HG02642 (cell line): Measurements from ENCODE around the gene DIAPH3.
"Not testable (repeated sequence)": the region's sequence is repeated elsewhere in the genome, so short reads cannot be mapped to it uniquely, and the experiment has no call there.

ENCODE experiments used
- ATAC-seq: cut with Tn5 transposase; IDR thresholded peaks from one replicate; pipeline ENCODE4 v1.9.1; 2021; ENCODE audit warnings: mild to moderate bottlenecking; ENCODE audit not compliant: unreplicated experiment, poor library complexity

The DIAPH3 gene

GRCh38 chr13:60040668-60041067 lies 123.1 kb downstream of the DIAPH3 start:
- ATAC-seq = not testable (repeated sequence)

- ATAC-seq = no peak
These were observed 127.9 kb downstream of the DIAPH3 start for GRCh38 chr13:60035874-60036273.

- ATAC-seq = no peak
These were observed 130.9 kb downstream of the DIAPH3 start for GRCh38 chr13:60032851-60033250.

DNA sequence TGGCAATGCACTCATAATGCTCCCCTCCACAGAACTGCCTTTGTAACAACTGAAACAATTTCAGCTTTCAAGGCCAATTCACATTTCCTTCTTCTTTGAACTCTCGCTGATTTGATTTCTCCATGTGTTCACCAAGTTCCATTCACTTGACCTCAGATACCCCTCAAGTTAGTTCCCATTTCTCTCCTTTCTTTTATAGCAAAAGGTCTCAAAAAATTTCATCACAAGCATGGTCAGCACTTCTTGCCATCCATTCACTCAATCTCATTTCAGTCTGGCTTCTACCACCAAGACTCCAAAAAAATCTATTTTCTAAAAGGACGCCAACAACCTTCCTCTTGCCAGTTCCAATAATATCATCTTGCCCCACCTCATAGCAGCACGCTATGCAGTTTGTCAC lies 135.7 kb downstream of the DIAPH3 start:
- no peak for ATAC-seq

- no peak for ATAC-seq
These were observed 137.4 kb downstream of the DIAPH3 start for GRCh38 chr13:60026286-60026685.

GRCh38 chr13:60020288-60020687 lies 143.4 kb downstream of the DIAPH3 start:
- no peak for ATAC-seq

DNA sequence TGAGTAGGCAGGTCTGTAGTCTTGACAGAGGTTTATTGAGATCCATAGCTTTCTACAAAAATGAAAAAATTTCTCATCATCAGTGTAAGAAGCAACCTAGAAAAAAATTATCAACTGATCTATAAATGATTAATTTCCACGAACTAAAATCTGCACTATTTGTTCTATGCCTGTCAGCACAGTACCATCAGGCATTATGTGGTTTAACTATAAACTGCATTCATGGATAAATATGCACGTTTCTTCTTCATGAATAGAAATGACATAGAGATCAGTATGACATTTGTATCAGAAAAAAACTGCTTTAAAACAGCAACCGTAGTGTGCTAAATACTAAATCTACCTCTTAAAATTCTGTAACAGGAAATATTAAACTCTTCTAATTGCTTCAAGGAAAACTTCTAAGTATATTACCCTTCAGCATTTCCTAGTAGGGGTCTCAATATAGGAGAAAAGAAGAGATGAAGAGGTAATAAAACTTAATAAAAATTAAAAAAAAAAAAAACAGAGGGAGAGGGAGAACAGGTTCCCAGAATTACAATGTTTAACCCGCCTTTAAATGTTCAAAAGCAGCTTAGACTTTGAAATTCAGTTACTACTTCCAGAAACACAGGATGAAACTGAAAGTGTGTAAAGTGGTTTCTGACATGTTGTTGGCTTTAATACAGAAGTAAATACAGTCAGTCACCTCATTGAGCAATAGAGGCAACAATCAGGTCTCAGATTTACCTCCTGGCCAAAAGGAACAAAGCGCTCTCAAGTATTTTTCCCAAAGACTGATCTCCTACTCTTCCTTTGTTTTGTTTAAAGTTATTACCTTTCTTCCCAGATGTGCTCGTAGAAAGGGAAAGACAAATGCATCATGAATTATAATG lies 144.4 kb downstream of the DIAPH3 start:
- peak; percentile 76 for ATAC-seq

DNA sequence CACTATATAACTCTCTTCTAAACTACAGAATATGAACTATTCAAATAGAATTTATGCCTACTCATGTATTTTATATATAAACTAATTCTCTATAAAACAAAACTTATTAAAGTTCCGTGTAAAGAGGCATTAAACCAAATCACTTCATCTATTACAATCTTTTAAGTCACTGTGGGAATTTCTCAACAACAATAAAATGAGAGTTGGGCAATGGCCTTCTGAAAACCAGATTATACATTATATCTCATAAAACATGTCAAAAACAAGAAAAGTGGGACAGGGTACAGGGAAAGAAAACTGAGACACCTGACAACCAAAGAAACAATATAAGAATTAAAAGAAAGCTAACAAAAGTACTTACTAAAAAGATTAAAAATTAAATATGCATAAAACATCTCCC lies 145.2 kb downstream of the DIAPH3 start:
- no peak for ATAC-seq

DNA sequence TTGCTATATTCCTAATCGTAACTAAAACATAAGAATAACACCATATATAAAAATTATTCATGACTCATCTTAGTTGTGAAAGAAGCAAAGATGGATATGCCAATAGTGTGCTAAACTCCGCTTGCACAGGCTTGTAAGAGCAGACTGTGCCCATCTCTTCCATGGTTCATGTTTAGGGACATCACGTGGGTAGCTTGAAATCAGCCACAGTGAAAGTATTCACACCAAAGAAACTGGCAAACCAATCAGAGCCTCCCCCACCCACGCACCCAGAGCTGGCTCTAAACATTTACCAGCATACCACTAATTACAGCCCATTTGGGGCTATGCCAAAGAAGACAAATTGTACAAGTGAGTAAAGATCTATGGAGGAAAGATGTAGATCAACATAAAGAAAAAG lies 147.5 kb downstream of the DIAPH3 start:
- ATAC-seq = no peak

- no peak for ATAC-seq
These were observed 150.6 kb downstream of the DIAPH3 start for GRCh38 chr13:60013166-60013565.

- no peak for ATAC-seq
These were observed 151.2 kb downstream of the DIAPH3 start for GRCh38 chr13:60012488-60012887.

DNA sequence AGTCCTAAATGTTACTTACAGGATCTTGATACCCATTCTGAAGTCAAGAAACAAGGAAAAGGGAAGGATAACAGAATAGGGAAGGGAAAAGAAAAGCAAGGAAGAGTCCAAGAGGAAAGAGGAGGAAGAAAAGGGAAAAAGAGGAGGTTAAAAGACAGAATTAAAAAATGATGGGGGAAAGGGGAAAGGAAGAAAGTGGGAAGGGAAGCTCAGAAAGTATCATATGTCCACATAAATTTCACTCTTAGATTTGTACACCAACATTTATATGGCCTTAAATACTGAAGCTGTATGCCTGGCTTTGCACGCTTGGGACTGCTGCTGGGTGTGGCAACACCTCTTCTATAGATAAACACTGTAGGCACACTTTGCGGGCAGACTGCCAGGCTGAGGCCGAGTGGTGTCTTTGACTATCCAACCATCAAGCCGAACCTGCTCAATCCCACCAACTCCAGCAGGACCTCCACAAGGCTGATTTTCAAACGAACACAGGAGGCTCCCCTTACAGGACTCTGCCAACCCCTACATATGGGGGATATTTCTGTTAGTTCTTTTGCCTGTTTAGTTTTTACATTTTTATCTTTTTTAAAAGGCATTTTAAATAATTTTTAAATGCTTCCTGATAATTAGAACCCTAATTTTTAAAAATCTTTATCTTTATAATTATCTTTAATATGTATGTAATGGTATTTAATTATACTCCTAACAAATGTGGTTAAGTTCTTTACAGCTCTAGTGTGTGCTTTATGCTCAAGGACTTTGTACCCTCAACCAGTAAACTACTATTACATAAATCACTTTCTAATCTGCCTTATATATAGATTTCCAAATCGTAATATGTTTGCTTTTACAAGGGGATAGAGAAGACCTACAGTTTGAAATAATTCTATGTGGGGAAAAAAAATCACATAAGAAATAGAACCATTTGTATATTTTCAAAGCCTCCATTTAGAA lies 154.2 kb downstream of the DIAPH3 start:
- no peak for ATAC-seq

DNA sequence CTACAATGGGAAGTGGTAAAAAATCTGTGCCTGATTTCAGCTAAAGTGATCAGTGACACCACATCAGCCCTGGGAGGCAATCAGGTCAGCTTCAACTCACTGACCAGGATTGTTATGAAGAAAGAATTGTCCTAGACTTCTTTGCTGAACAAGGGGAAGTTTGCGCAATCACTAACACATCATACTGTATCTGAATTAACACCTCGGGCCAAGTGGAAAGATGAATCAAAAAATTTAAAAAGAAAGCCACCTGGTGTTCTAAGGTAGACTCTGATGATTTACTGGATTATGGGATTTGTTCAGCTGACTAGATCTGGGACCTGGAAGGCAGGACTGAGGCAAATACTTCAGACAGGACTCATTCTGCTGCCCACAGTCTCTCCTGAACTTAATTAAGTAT lies 161.8 kb downstream of the DIAPH3 start:
- no peak for ATAC-seq

GRCh38 chr13:60000976-60001375 lies 162.8 kb downstream of the DIAPH3 start:
- no peak for ATAC-seq

GRCh38 chr13:60000081-60000480 lies 163.6 kb downstream of the DIAPH3 start:
- ATAC-seq = no peak

- no peak for ATAC-seq
These were observed 165.8 kb downstream of the DIAPH3 start for GRCh38 chr13:59997976-59998375.

DNA sequence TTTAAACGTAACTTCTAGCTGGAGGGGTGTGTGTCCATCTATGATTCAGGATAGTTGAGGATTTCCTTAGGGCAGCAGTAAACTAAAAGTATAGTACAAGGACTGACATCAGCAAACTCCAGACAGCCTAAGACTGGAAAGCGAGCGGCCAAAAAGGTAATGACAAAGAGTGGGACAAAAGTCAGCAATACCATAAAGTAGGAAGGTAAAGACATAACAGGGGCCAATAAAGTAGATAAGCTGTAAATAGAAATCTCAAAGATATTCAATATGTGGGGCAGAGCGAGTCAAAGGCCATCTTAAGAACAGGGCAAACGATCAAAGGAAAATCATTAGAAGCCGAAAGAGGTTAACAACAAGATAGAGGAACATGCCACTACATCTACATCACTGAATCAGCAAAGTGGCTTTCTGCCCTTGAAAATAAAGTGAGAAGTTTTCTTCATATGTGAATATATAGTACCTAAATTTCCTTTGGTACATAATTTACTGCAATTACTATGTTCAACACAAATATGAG lies 167.2 kb downstream of the DIAPH3 start:
- ATAC-seq = no peak

GRCh38 chr13:59991395-59991794 lies 172.3 kb downstream of the DIAPH3 start:
- no peak for ATAC-seq

DNA sequence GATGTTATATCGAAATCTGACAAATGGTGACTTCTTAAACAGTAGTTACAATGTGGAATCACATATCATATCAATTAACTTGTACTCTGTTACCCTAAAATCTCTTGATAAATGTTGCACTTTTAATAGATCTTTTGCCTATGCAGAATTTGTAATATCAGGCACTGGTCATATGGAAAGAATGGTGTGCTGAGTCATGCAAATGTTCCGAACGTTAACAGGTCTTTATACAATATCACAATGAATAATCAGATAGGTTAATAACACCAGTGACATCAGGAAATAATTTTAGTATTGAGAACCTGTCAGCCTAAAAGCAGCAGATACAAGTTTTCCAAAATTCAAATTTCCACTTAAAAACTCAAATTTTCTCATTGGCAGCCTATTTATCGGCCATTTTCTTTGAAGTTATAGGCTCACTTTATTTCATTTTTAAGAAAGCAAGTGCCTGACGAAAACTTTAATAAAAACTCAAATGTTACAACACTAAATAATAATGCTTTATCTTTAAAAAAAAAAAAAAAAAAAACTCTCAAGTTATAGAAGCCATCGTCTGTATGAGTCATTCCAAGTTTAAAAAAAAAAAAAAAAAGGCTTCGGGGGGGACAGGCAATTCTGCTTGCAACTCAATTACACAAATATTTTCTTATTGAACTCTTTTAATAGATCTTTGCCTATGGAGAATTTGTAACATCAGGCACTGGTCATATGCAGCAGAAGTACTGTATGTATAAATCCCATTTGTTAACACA lies 180.9 kb downstream of the DIAPH3 start:
- no peak for ATAC-seq

GRCh38 chr13:59979589-59979988 lies 184.1 kb downstream of the DIAPH3 start:
- ATAC-seq = no peak
